NT2/D1 (cell line): ENCODE results near the gene RBM42.

Source experiments
- SUZ12 ChIP-seq: IDR thresholded peaks from 2 replicates; pipeline ENCODE4 v1.6.1; 2011; ENCODE audit not compliant: insufficient read length, insufficient read depth; ENCODE audit errors: extremely low read depth
- YY1 ChIP-seq: IDR thresholded peaks from 2 replicates; pipeline ENCODE4 v1.6.1; 2011; ENCODE audit not compliant: insufficient read length, insufficient read depth
- ZNF274 ChIP-seq: IDR thresholded peaks from 2 replicates; pipeline ENCODE4 v1.6.1; 2011; ENCODE audit warnings: mild to moderate bottlenecking, low read depth, low read length

GRCh38 chr19:35673121-35673804 is 44.4 kb downstream of the RBM42 start:
- TF ChIP-seq ZNF274: no peak
- TF ChIP-seq YY1: no peak
- TF ChIP-seq SUZ12: no peak
